Ectodermal cell (in vitro differentiated cells): Measurements from ENCODE around the gene SIL1.
A peak's percentile ranks its signal among the peaks of the same experiment; 100 is the strongest.

Experiments
- H3K27ac ChIP-seq: 2 replicates; pipeline ENCODE4 v1.7.0; 2013; ENCODE audit warnings: mild to moderate bottlenecking, low read depth, low read length; ENCODE audit not compliant: insufficient read depth, poor library complexity, severe bottlenecking
- H3K27me3 ChIP-seq: 2 replicates; pipeline ENCODE4 v1.7.0; 2013; ENCODE audit warnings: mild to moderate bottlenecking, low read length; ENCODE audit not compliant: insufficient read depth, control insufficient read depth, poor library complexity, severe bottlenecking
- H3K36me3 ChIP-seq: one replicate; pipeline ENCODE4 v1.7.0; 2013; ENCODE audit warnings: low read length; ENCODE audit not compliant: control insufficient read depth, insufficient read depth
- H3K4me1 ChIP-seq: one replicate; pipeline ENCODE4 v1.7.0; 2013; ENCODE audit warnings: low read length; ENCODE audit not compliant: control insufficient read depth, insufficient read depth
- H3K4me3 ChIP-seq: 2 replicates; pipeline ENCODE4 v1.7.0; 2013; ENCODE audit warnings: low read depth, low read length, control low read depth; ENCODE audit not compliant: insufficient read depth
- H3K9me3 ChIP-seq: 2 replicates; pipeline ENCODE4 v1.7.0; 2013; ENCODE audit warnings: mild to moderate bottlenecking, low read length, moderate library complexity; ENCODE audit not compliant: control insufficient read depth
- WGBS, 2 experiments: methylation state at CpG; one replicate each; pipeline ENCODE4 v1.1.7; 2013; ENCODE audit warnings: missing lambda C conversion rate in 2 of 2; 5-methylcytosine and 5-hydroxymethylcytosine counted together

The SIL1 gene

GRCh38 chr5:138948471-138949222, 249.5 kb downstream of the SIL1 start:
- H3K27me3 ChIP-seq: no peaks in the 10 kb centered on the region
- no peaks in the 10 kb centered on the region for H3K9me3 ChIP-seq
- peaks cover 60% of the 10 kb centered on the region for H3K4me1 ChIP-seq
- H3K4me3 ChIP-seq: no peak overlapping the region
- no peaks in the 10 kb centered on the region for H3K36me3 ChIP-seq
- H3K27ac ChIP-seq: peak overlapping the region; percentile 30
- WGBS, 2 experiments: 72 to 74% methylated on average over 23 of the region's 23 CpGs

GRCh38 chr5:138947780-138948179, 250.4 kb downstream of the SIL1 start:
- Histone ChIP-seq H3K4me3 (no peak overlapping the region), H3K9me3 (no peaks in the 10 kb centered on the region), H3K36me3 (no peaks in the 10 kb centered on the region), H3K27ac (no peak overlapping the region), H3K4me1 (peaks cover 58% of the 10 kb centered on the region), H3K27me3 (no peaks in the 10 kb centered on the region)
- WGBS, 2 experiments: 92 to 97% methylated on average over 5 of the region's 5 CpGs

GRCh38 chr5:138946831-138947560, 251.2 kb downstream of the SIL1 start:
- Histone ChIP-seq H3K27ac (no peak overlapping the region), H3K36me3 (no peaks in the 10 kb centered on the region), H3K27me3 (no peaks in the 10 kb centered on the region), H3K4me1 (peaks cover 51% of the 10 kb centered on the region), H3K9me3 (no peaks in the 10 kb centered on the region), H3K4me3 (no peak overlapping the region)
- 94 to 96% methylated on average over 20 of the region's 20 CpGs for WGBS, 2 experiments

- Histone ChIP-seq H3K4me3 (no peak overlapping the region), H3K27me3 (no peaks in the 10 kb centered on the region), H3K36me3 (no peaks in the 10 kb centered on the region), H3K9me3 (no peaks in the 10 kb centered on the region), H3K4me1 (peaks cover 48% of the 10 kb centered on the region), H3K27ac (peak overlapping the region; percentile 82)
- 47 to 48% methylated on average over 8 of the region's 8 CpGs for WGBS, 2 experiments
Measured at GRCh38 chr5:138946241-138946623, 251.9 kb downstream of the SIL1 start.

GRCh38 chr5:138945421-138946240, 252.5 kb downstream of the SIL1 start:
- Histone ChIP-seq H3K4me1 (peaks cover 48% of the 10 kb centered on the region), H3K27ac (peak overlapping the region; percentile 82), H3K36me3 (no peaks in the 10 kb centered on the region), H3K4me3 (no peak overlapping the region), H3K27me3 (no peaks in the 10 kb centered on the region), H3K9me3 (no peaks in the 10 kb centered on the region)
- 58 to 63% methylated on average over 23 of the region's 23 CpGs for WGBS, 2 experiments

- H3K36me3 ChIP-seq: no peaks in the 10 kb centered on the region
Measured at GRCh38 chr5:138944527-138945322, 253.4 kb downstream of the SIL1 start.

GRCh38 chr5:138943599-138944173, 254.5 kb downstream of the SIL1 start:
- H3K4me3 ChIP-seq: no peak overlapping the region
- no peaks in the 10 kb centered on the region for H3K36me3 ChIP-seq
- no peak overlapping the region for H3K27ac ChIP-seq
- H3K4me1 ChIP-seq: peaks cover 43% of the 10 kb centered on the region
- 85 to 89% methylated on average over 6 of the region's 6 CpGs for WGBS, 2 experiments
- no peaks in the 10 kb centered on the region for H3K27me3 ChIP-seq
- H3K9me3 ChIP-seq: no peaks in the 10 kb centered on the region

More at GRCh38 chr5:138944527-138945322, 253.4 kb downstream of the SIL1 start:
- no peak overlapping the region for H3K4me3 ChIP-seq
- H3K27ac ChIP-seq: no peak overlapping the region
- no peaks in the 10 kb centered on the region for H3K27me3 ChIP-seq
- 88 to 89% methylated on average over 23 of the region's 23 CpGs for WGBS, 2 experiments
- peaks cover 48% of the 10 kb centered on the region for H3K4me1 ChIP-seq
- H3K9me3 ChIP-seq: no peaks in the 10 kb centered on the region

- Histone ChIP-seq H3K27ac (no peak overlapping the region), H3K4me1 (peaks cover 37% of the 10 kb centered on the region), H3K36me3 (no peaks in the 10 kb centered on the region), H3K4me3 (no peak overlapping the region), H3K9me3 (no peaks in the 10 kb centered on the region), H3K27me3 (no peaks in the 10 kb centered on the region)
- WGBS, 2 experiments: 77 to 90% methylated on average over 3 of the region's 3 CpGs
Measured at GRCh38 chr5:138942861-138943260, 255.3 kb downstream of the SIL1 start.

GRCh38 chr5:138942066-138942465, 256.1 kb downstream of the SIL1 start:
- Histone ChIP-seq H3K9me3 (no peaks in the 10 kb centered on the region), H3K27ac (no peak overlapping the region), H3K4me3 (no peak overlapping the region), H3K27me3 (no peaks in the 10 kb centered on the region), H3K36me3 (no peaks in the 10 kb centered on the region), H3K4me1 (peaks cover 39% of the 10 kb centered on the region)
- WGBS, 2 experiments: 91 to 93% methylated on average over 2 of the region's 2 CpGs
